HepG2 (cell line): ENCODE measurements around the gene INTS15. TPM values are rescaled to one million over a fixed set of nuclear protein-coding genes. Genes with fewer than 3 reads are reported as not detected.

Source experiments
- CENPX ChIP-seq: sonication (generic); formaldehyde crosslinking; IDR thresholded peaks from 2 replicates; pipeline ENCODE4 v1.9.0; 2021; ENCODE audit warnings: mild to moderate bottlenecking, missing genetic modification reagents, moderate library complexity
- ERF ChIP-seq: IDR thresholded peaks from 2 replicates; pipeline ENCODE4 v1.6.1; 2018; ENCODE audit warnings: missing biosample characterization, missing genetic modification reagents
- IKZF1 ChIP-seq: fragments of 450-650 bp; IDR thresholded peaks from 2 replicates; pipeline ENCODE4 v1.7.1; 2016
- IRF1 ChIP-seq: sonication (generic); formaldehyde crosslinking; IDR thresholded peaks from 2 replicates; pipeline ENCODE4 v1.4.0; 2020; ENCODE audit warnings: low read depth, mild to moderate bottlenecking, missing genetic modification reagents
- KDM1A ChIP-seq: IDR thresholded peaks from 2 replicates; pipeline ENCODE4 v1.6.1; 2016; ENCODE audit warnings: missing compliant biosample characterization
- NR3C1 ChIP-seq: sonication (generic); formaldehyde crosslinking; IDR thresholded peaks from 2 replicates; pipeline ENCODE4 v1.4.0; 2020; ENCODE audit warnings: missing genetic modification reagents
- RBAK ChIP-seq: sonication (generic); formaldehyde crosslinking; IDR thresholded peaks from 2 replicates; pipeline ENCODE4 v1.5.1; 2020; ENCODE audit warnings: mild to moderate bottlenecking, missing genetic modification reagents
- RFXANK ChIP-seq: IDR thresholded peaks from 2 replicates; pipeline ENCODE4 v1.6.1; 2016
- SRF ChIP-seq: IDR thresholded peaks from 2 replicates; pipeline ENCODE4 v1.6.1; 2011; ENCODE audit warnings: mild to moderate bottlenecking, low read depth, low read length, moderate library complexity
- SRSF4 ChIP-seq: fragments of 200-400 bp; formaldehyde crosslinking; IDR thresholded peaks from one replicate; pipeline ENCODE4 v1.6.1; 2018; ENCODE audit warnings: mild to moderate bottlenecking, low read depth, low read length, moderate library complexity; ENCODE audit not compliant: poor library complexity, severe bottlenecking
- THAP9 ChIP-seq: sonication (generic); formaldehyde crosslinking; IDR thresholded peaks from 2 replicates; pipeline ENCODE4; 2020; ENCODE audit warnings: missing genetic modification reagents, mild to moderate bottlenecking, borderline replicate concordance
- ZBTB38 ChIP-seq: sonication (generic); formaldehyde crosslinking; IDR thresholded peaks from 2 replicates; pipeline ENCODE4 v1.5.1; 2020; ENCODE audit warnings: mild to moderate bottlenecking, missing genetic modification reagents
- ZBTB42 ChIP-seq: sonication (generic); formaldehyde crosslinking; IDR thresholded peaks from 2 replicates; pipeline ENCODE4 v1.5.0; 2020; ENCODE audit warnings: mild to moderate bottlenecking, missing genetic modification reagents
- ZEB1 ChIP-seq: IDR thresholded peaks from 2 replicates; pipeline ENCODE4 v1.6.1; 2012; ENCODE audit warnings: mild to moderate bottlenecking, low read depth, inconsistent platforms; ENCODE audit not compliant: insufficient replicate concordance
- ZNF232 ChIP-seq: sonication (generic); formaldehyde crosslinking; IDR thresholded peaks from 2 replicates; pipeline ENCODE4 v1.4.0; 2020; ENCODE audit warnings: missing genetic modification reagents, borderline replicate concordance
- ZNF687 ChIP-seq: sonication (generic); formaldehyde crosslinking; IDR thresholded peaks from 2 replicates; pipeline ENCODE4 v1.5.1; 2020; ENCODE audit warnings: mild to moderate bottlenecking, missing genetic modification reagents, moderate library complexity
- polyA plus RNA-seq, 8 experiments: library from polyadenylated mRNA; depleted of rRNA in 3 of 8; stranded (reverse) in 7 of 8; unstranded in 1 of 8; fragments of >200 nt; fragmentation: Illumina TruSeq in 4 of 8; extraction: Trizol in 4 of 8; gene quantifications; 2 replicates each; pipeline versions ENCODE4 v1.2.1 to v1.2.3, GENCODE V29; 2011 to 2016; ENCODE audit warnings: low read depth in 4 of 8, missing spikeins in 1 of 8, mixed read lengths in 1 of 8; ENCODE audit not compliant: insufficient read depth in 1 of 8
- total RNA-seq, 5 experiments: library from RNA; depleted of rRNA; stranded (reverse); fragments of >200 nt; fragmentation: Illumina TruSeq; extraction: Trizol; gene quantifications; 2 replicates each; pipeline ENCODE4 v1.2.3, GENCODE V29; 2016; ENCODE audit warnings: low read depth in 1 of 5

INTS15 gene
- total and polyA plus RNA-seq, 2 of the 13 experiments (the other 11 are each of a cell fraction or from before 2014, with no cell fraction given) = 16.3 to 25.7 TPM

GRCh38 chr7:6589829-6590644, at the start of gene INTS15 (continued):
- TF ChIP-seq THAP9 = no peak
- TF ChIP-seq RBAK = no peak
- no peak for TF ChIP-seq KDM1A (CRISPR knock-in tag)
- no peak for TF ChIP-seq RFXANK (CRISPR knock-in tag)
- TF ChIP-seq SRF = peak; percentile 20; the same call in 1 of the 2 replicates
- TF ChIP-seq ZBTB38 (CRISPR knock-in tag) = no peak; the same call in 1 of the 2 replicates
- TF ChIP-seq ZNF687 (CRISPR knock-in tag) = peak; percentile 70
- no peak for TF ChIP-seq NR3C1
- TF ChIP-seq IRF1 (CRISPR knock-in tag) = no peak
- TF ChIP-seq SRSF4 = no peak
- no peak for TF ChIP-seq CENPX (CRISPR knock-in tag)
- TF ChIP-seq ZBTB42 (CRISPR knock-in tag) = no peak
- TF ChIP-seq ZEB1 = no peak
- TF ChIP-seq IKZF1 = no peak
- TF ChIP-seq ERF (CRISPR knock-in tag) = peak; percentile 23; the same call in 1 of the 2 replicates
- TF ChIP-seq ZNF232 = no peak
